Bronchial epithelial cell (primary cell): Measurements from ENCODE around the gene FMN1. TPM values are rescaled to one million over a fixed set of nuclear protein-coding genes. Genes with fewer than 3 reads are reported as not detected.

ENCODE experiments used
- DNase-seq: peaks from one replicate; pipeline ENCODE4 v3.0.0-alpha.2; 2010; ENCODE audit warnings: low read depth
- FAIRE-seq: peaks from 2 replicates; lab custom pipeline; 2011; peaks lifted over from hg19 to GRCh38; lab: Jason Lieb, UNC
- H3K27me3 ChIP-seq: 2 replicates; pipeline ENCODE4 v1.5.1; 2011; ENCODE audit warnings: low read length; ENCODE audit not compliant: control insufficient read depth, insufficient read depth
- H3K36me3 ChIP-seq: 2 replicates; pipeline ENCODE4 v1.5.1; 2011; ENCODE audit warnings: low read length; ENCODE audit not compliant: control insufficient read depth, insufficient read depth
- H3K4me3 ChIP-seq: 2 replicates; pipeline ENCODE4 v1.5.1; 2011; ENCODE audit warnings: mild to moderate bottlenecking, low read depth, low read length, control low read depth
- total RNA-seq: library from RNA; depleted of rRNA; stranded (reverse); fragments of >200 nt; gene quantifications from 2 replicates; pipeline ENCODE4 v1.2.1, GENCODE V29; 2014
- TF ChIP-seq, protein P1 (sequence below): IDR thresholded peaks from 2 replicates; pipeline ENCODE4 v1.5.1; 2011; ENCODE audit warnings: mild to moderate bottlenecking, moderate library complexity, low read length, control low read depth, inconsistent platforms; ENCODE audit not compliant: insufficient read depth, severe bottlenecking

The FMN1 gene
- total RNA-seq, 1 donor from 2014 or later: 1.6 TPM

DNA sequence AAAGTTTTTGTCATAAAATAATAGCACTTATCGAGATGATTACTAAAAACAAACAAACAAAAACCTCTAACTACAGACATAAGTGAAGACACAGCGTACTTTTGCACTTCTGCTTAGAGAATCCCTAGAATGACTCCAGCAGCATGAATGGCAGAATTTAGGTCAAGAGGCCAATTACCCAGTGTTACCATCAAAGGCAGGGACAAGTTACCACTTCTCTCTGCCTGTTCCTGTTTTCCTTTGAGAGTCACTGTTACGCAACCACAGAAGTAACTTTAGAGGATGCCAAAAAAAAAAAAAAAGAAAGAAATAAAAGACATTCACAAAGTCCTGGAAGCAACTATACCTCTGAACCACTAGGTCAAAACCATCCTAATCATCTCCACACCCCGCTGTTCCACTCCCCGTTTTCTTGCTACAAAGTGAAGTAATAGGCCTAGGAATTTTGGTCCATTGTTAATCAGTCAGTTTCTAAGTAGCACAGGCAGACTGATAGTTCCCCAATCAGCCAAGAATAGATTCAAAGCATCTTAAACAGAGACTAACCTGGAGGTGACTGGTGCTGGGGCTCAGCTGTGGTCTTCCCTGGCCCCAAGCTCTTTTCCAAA is 41.9 kb downstream of the FMN1 start:
- H3K4me3 ChIP-seq: no peak overlapping the region
- TF ChIP-seq, protein P1, sequence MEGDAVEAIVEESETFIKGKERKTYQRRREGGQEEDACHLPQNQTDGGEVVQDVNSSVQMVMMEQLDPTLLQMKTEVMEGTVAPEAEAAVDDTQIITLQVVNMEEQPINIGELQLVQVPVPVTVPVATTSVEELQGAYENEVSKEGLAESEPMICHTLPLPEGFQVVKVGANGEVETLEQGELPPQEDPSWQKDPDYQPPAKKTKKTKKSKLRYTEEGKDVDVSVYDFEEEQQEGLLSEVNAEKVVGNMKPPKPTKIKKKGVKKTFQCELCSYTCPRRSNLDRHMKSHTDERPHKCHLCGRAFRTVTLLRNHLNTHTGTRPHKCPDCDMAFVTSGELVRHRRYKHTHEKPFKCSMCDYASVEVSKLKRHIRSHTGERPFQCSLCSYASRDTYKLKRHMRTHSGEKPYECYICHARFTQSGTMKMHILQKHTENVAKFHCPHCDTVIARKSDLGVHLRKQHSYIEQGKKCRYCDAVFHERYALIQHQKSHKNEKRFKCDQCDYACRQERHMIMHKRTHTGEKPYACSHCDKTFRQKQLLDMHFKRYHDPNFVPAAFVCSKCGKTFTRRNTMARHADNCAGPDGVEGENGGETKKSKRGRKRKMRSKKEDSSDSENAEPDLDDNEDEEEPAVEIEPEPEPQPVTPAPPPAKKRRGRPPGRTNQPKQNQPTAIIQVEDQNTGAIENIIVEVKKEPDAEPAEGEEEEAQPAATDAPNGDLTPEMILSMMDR: no peak
- DNase-seq (peak; percentile 72), FAIRE-seq (no peak)
- no peaks in the 10 kb centered on the region for H3K36me3 ChIP-seq
- no peaks in the 10 kb centered on the region for H3K27me3 ChIP-seq

DNA sequence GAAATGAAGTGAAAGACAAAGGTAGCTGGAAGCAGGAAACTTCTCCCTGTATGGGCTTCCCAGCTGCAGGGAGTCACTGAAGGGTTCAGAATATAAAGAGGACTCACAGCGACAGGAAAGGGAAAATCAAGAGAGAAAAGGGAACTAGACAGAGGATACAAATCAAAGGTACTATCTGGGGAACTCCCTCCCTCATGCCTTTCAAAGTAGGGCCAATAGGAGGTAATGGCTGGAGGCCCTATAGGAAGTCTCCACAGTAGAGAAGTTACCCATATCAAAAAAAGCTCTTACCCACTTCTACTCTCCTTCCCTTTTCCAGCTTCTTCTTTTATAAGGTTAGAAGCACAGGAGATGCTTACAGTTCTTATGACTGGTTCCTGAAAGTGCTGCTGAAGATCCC is 43.5 kb downstream of the FMN1 start:
- TF ChIP-seq, protein P1: no peak
- no peak for FAIRE-seq
- DNase-seq: no peak
- Histone ChIP-seq H3K27me3 (no peaks in the 10 kb centered on the region), H3K36me3 (no peaks in the 10 kb centered on the region), H3K4me3 (no peak overlapping the region)

DNA sequence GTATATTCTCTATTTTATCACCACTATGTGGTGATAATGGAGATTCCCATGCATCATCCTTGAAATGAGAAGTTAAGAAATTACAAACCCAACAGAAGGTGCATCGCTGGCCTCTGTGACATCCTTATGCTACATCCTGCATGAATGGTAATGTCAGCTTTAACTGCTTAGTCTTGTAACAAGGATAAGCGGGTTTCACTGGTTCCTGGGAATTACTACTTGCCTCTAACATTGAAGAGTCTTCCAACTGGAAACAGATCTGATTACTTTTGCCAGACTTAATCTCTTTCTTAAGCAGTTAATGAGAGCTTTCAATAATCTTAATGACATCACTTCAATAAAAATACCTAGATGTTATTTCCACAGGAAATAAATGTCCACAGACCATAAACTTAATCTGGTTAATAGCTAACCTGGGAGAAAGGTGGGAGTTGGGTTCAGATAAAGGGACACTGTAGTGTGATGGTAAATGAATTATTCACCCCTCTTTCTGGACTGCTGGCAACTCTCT is 44.0 kb downstream of the FMN1 start:
- FAIRE-seq: no peak
- H3K27me3 ChIP-seq: no peaks in the 10 kb centered on the region
- DNase-seq: no peak
- TF ChIP-seq, protein P1: no peak
- no peaks in the 10 kb centered on the region for H3K36me3 ChIP-seq
- H3K4me3 ChIP-seq: no peak overlapping the region

DNA sequence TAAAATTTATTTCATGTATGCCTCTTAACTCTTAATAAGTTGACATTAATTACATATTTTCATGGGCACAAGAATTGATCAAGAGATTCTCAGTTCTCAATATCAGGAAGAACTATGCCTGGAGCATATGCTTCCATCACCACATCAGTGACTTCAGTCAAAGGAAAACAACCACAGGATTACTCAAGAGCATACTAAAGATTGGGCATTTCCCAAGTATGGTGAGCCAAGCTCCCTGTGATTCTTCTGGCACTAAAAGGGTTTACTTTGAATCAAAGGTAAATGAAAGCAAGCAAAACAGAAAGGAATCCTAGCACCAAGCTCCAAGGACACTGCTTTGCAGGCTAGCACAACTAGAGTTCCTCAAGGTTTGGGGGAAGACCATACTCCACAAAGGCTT is 44.6 kb downstream of the FMN1 start:
- FAIRE-seq (peak; percentile 91), DNase-seq (peak; percentile 82)
- H3K4me3 ChIP-seq: no peak overlapping the region

DNA sequence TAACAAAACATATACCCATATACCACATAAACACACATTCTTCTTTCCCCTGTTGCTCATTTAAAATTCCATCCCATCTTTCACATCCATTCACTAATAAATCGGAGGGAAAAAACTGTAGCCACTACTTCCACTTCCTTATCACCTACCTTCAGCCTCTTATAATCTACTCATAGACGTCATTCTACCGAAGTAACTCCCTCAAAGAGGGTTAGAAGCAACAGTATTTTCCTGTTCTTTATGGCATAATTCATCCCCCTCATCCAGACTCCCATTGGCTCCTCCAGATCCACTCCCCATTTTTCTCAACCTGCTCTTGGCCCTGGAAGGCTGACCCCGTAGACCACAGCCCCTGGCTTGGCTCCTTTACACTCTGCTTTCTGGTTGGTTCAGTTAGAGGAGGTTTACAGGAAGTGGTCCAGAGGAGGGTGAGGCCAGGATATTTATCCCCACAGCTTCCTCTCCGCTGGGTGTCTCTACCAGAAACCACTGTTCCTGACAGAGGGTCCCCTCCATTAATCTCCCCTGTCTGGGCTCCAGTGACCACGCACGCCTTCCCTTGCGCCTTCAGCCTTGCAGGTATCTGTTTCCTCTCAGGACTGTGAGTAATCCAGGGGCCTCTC is 46.3 kb downstream of the FMN1 start:
- FAIRE-seq (no peak), DNase-seq (no peak)
- TF ChIP-seq, protein P1: no peak
- Histone ChIP-seq H3K27me3 (no peaks in the 10 kb centered on the region), H3K4me3 (no peak overlapping the region), H3K36me3 (no peaks in the 10 kb centered on the region)

More for the DNA sequence above, 44.6 kb downstream of the FMN1 start:
- Histone ChIP-seq H3K27me3 (no peaks in the 10 kb centered on the region), H3K36me3 (no peaks in the 10 kb centered on the region)
- TF ChIP-seq, protein P1: no peak
